Measurements from ENCODE around the gene TASP1. TPM values are rescaled to one million over a fixed set of nuclear protein-coding genes. Genes with fewer than 3 reads are reported as not detected.

The TASP1 gene
- total and polyA plus RNA-seq, 10 donors: 6.3 to 21.5 (median 15.5) TPM

DNA sequence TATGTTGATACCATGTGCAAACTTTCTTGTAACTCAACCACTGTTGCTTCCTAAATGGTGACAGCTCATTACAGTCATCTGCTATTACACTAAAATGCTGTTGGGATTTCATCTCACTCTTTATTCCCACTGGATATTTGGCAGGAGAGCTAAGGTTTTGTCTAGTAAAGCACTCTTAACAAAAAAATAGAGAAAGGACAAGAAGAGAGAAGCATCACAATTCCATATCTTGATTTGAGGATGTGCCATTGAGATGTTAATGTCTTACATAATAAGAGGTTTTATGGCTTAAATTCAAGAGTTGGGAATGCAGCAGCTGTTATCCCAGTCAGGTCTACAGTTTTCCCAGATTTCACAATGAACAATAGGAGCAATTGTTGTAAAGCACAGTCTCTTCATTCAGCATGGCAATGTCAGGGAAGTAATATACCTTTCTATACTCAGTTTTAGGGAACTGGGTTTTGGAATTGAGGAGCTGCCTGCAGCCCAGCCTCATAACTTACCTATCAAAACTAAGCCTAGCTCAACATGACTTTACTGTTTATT lies 282.7 kb downstream of the TASP1 start:
- Histone ChIP-seq H3K4me3 (no peak overlapping the region), H3K27me3 (replicated peaks in 1 of 7) (no peaks in the 10 kb centered on the region), H3K36me3 (no peaks in the 10 kb centered on the region), H3K27ac (no peak overlapping the region), H3K4me1 (no peaks in the 10 kb centered on the region), H3K9me3 (no peaks in the 10 kb centered on the region)
- TF ChIP-seq POLR2A (IDR thresholded peaks at IDR 0.05) (no peak), POLR2AphosphoS5 (IDR thresholded peaks at IDR 0.05) (no peak)
- TF ChIP-seq, protein P1, sequence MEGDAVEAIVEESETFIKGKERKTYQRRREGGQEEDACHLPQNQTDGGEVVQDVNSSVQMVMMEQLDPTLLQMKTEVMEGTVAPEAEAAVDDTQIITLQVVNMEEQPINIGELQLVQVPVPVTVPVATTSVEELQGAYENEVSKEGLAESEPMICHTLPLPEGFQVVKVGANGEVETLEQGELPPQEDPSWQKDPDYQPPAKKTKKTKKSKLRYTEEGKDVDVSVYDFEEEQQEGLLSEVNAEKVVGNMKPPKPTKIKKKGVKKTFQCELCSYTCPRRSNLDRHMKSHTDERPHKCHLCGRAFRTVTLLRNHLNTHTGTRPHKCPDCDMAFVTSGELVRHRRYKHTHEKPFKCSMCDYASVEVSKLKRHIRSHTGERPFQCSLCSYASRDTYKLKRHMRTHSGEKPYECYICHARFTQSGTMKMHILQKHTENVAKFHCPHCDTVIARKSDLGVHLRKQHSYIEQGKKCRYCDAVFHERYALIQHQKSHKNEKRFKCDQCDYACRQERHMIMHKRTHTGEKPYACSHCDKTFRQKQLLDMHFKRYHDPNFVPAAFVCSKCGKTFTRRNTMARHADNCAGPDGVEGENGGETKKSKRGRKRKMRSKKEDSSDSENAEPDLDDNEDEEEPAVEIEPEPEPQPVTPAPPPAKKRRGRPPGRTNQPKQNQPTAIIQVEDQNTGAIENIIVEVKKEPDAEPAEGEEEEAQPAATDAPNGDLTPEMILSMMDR (IDR thresholded peaks at IDR 0.05 in 8 of 11, conservative IDR thresholded peaks at IDR 0.05 in 3 of 11): no peak
- DNase-seq: no peak
- intact Hi-C loops (cut with DNase I; ENCODE audit: low total_unique reads): no loop called here

DNA sequence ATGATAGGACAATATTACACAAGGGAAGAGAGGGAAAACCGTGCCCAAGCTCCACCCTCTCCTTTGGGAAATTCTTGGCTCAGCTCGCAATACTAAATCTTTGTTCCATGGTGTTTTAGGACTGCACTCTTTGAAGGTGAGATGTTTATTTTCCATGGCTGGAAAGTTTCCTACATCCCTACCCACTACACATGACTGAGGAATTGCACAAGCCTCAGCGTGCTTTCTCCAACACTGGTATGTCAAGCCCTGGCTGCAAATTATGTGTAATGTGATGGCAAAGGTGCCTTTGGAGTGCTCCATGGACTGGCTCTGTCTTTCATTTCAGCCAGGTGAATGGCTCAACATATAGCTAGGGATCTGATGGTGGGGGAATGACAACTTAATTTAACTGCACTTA lies 283.3 kb downstream of the TASP1 start:
- Histone ChIP-seq H3K4me3 (no peak overlapping the region), H3K27ac (no peak overlapping the region), H3K27me3 (replicated peaks in 1 of 7) (no peaks in the 10 kb centered on the region), H3K9me3 (no peaks in the 10 kb centered on the region), H3K36me3 (no peaks in the 10 kb centered on the region), H3K4me1 (no peaks in the 10 kb centered on the region)
- no peak for DNase-seq
- intact Hi-C loops (cut with DNase I; ENCODE audit: low total_unique reads): no loop called here
- WGBS, 5 donors: 87 to 93% (median 90%) methylated on average over 3 of the region's 3 CpGs
- TF ChIP-seq POLR2A (IDR thresholded peaks at IDR 0.05) (no peak), POLR2AphosphoS5 (IDR thresholded peaks at IDR 0.05) (no peak)

DNA sequence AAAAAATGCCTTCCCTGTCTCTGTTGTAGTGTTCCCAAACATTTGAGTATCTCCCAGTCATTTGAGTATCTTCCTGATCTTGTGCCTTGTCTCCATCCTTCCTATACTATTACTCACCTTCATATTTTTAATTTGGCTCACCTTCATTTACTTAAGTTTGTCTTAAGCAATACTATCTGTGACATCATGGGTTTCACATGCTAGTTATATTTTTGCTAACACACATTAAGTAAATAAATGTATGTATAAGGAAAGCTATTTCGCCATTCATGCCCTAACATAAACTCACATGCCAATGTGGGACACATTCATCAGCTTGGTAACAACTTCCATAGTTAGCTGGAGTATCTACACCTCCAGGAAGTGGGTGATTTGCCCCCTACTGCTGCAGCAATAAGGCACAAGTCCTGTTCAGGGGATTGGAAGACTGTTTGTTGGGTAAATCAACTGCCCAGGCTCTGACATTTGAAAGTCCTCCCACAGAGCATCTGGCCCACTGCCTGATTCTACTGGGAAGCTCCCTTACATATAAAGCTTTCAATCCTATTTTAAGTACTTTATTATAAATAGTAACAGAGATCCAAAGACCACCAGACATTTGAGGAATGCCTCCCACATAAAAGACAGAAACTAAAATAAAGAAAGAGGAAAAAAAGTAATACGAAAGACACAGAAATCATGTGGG lies 285.3 kb downstream of the TASP1 start:
- Histone ChIP-seq H3K36me3 (no peaks in the 10 kb centered on the region), H3K9me3 (no peaks in the 10 kb centered on the region), H3K4me1 (no peaks in the 10 kb centered on the region), H3K27ac (no peak overlapping the region), H3K27me3 (replicated peaks in 1 of 7) (no peaks in the 10 kb centered on the region), H3K4me3 (no peak overlapping the region)
- TF ChIP-seq, protein P1 (IDR thresholded peaks at IDR 0.05 in 8 of 11, conservative IDR thresholded peaks at IDR 0.05 in 3 of 11): no peak
- TF ChIP-seq POLR2AphosphoS5 (IDR thresholded peaks at IDR 0.05) (no peak), POLR2A (IDR thresholded peaks at IDR 0.05) (no peak)
- WGBS, 5 donors: 80 to 88% (median 87%) methylated on average over 2 of the region's 2 CpGs
- intact Hi-C loops (cut with DNase I; ENCODE audit: low total_unique reads): no loop called here
- DNase-seq: no peak

DNA sequence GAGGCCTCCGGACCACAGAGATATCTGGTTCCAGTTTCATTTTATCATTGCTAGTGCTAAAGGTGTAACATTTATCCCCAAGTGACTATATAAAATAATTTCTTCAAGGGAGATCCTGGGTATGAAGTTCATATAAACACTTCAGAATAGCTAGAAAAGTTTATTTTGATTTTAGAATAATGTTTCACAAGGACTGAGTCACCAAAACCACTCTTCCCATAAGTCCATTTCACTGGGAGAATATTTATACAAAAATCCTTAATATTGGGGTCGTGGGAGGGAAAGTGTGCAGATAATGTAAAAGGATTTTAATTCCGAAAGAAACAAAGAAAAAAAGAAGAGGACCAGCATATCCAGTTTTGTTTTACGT lies 289.5 kb downstream of the TASP1 start:
- intact Hi-C loops (cut with DNase I; ENCODE audit: low total_unique reads): no loop called here
- H3K9me3 ChIP-seq: no peaks in the 10 kb centered on the region
- H3K36me3 ChIP-seq: no peaks in the 10 kb centered on the region
- no peak for DNase-seq
- no peaks in the 10 kb centered on the region for H3K27me3 ChIP-seq (replicated peaks in 1 of 7)
- H3K4me3 ChIP-seq: no peak overlapping the region
- TF ChIP-seq POLR2A (IDR thresholded peaks at IDR 0.05) (no peak), POLR2AphosphoS5 (IDR thresholded peaks at IDR 0.05) (no peak)
- TF ChIP-seq, protein P1 (IDR thresholded peaks at IDR 0.05 in 8 of 11, conservative IDR thresholded peaks at IDR 0.05 in 3 of 11): no peak
- WGBS, 5 donors: 78 to 93% (median 85%) methylated on average over 4 of the region's 4 CpGs
- no peaks in the 10 kb centered on the region for H3K4me1 ChIP-seq
- no peak overlapping the region for H3K27ac ChIP-seq

Measured in spleen (tissue), 11 donors.